ENCODE measurements around the gene IFI27. TPM values are rescaled to one million over a fixed set of nuclear protein-coding genes. Genes with fewer than 3 reads are reported as not detected.

Gene IFI27
- total and polyA plus RNA-seq, 2 of the 8 experiments (the other 6 are each of a cell fraction or from before 2014, with no cell fraction given) = 0.76 to 2.2 TPM

DNA sequence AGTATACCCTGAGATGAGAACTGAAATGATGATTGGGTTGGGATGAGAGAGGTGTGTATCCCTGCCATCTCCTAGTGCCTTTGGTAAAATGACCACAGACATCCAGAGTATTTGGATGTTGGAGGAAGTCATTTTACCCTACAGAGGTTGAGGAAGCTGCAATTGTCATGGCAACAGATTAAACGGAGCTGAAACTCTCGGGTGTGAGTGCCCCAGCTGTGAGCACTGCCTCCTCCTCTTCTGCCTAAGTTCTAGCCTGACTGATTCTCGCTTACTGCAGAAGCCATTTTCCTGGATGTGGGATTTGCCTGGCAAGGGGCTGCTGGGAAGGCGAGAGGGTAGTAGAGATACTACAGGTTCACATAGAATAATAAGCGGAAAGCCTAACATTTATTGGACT lies 53.3 kb downstream of the IFI27 start:
- H3K79me2 ChIP-seq (ENCODE audit: control insufficient read depth in 1 of 2, insufficient read depth in 2 of 2, low read length in 2 of 2) = no peaks in the 10 kb centered on the region
- no peak overlapping the region for H4K91ac ChIP-seq (replicated peaks; ENCODE audit: insufficient read length, low read length)
- no peak overlapping the region for H2AFZ ChIP-seq (ENCODE audit: low read length)
- H2BK12ac ChIP-seq (ENCODE audit: low read depth, low read length) = no peak overlapping the region
- H4K20me1 ChIP-seq (replicated peaks in 1 of 2; ENCODE audit: control insufficient read depth in 1 of 2, insufficient read depth in 2 of 2, low read length in 2 of 2) = no peaks in the 10 kb centered on the region
- no peak overlapping the region for H2BK5ac ChIP-seq (ENCODE audit: low read depth, low read length)
- H3K23me2 ChIP-seq (ENCODE audit: low read depth, low read length) = no peaks in the 10 kb centered on the region
- H3K9me3 ChIP-seq (ENCODE audit: insufficient read depth in 2 of 2, low read depth in 1 of 2, low read length in 1 of 2) = no peaks in the 10 kb centered on the region
- peak overlapping the region in 1 of 2 experiments; percentile 1; a peak in 1 of 4 replicates for H3K4me2 ChIP-seq (ENCODE audit: insufficient read depth in 1 of 2, low read depth in 2 of 2, low read length in 2 of 2)
- no peak overlapping the region for H3K4me3 ChIP-seq (ENCODE audit: extremely low read depth in 1 of 4, insufficient read depth in 2 of 4, low read depth in 3 of 4, low read length in 4 of 4)
- 75% methylated on average over 5 of the region's 5 CpGs; no CpG with 5 or more reads in 1 of the 2 experiments for WGBS, 2 experiments (ENCODE audit: extremely low coverage in 1 of 2, insufficient coverage in 1 of 2, insufficient read length in 1 of 2, insufficient replicate concordance in 2 of 2, low coverage in 1 of 2, low lambda C conversion rate in 2 of 2, missing lambda C conversion rate in 1 of 2)
- H3K14ac ChIP-seq (ENCODE audit: insufficient read length) = no peak overlapping the region
- DNase-seq (ENCODE audit: low read depth in 1 of 2, low spot score in 2 of 2) (no peak), FAIRE-seq (peak; percentile 7)
- POLR2A ChIA-PET (ENCODE audit: partially characterized antibody) = interaction anchor here (1.7 to 1.8 kb wide), 2 partner anchors 10 to 83 kb away, joined by 3 to 6 read pairs; partner anchors contain the start of genes DDX24, IFI27L1 and PPP4R4
- no peak overlapping the region for H4K8ac ChIP-seq (ENCODE audit: extremely low read depth, insufficient read depth, low read length)
- no peak overlapping the region for H3K18ac ChIP-seq (ENCODE audit: extremely low read depth, low read length)
- H4K5ac ChIP-seq (ENCODE audit: insufficient read length, low read depth, low read length) = no peak overlapping the region
- peaks cover 0 to 5% (median 3%) of the 10 kb centered on the region in 4 experiments; a peak in 3 of 7 replicates for H3K27me3 ChIP-seq (replicated peaks in 1 of 4; ENCODE audit: control insufficient read depth in 3 of 4, extremely low read depth in 1 of 4, insufficient read depth in 3 of 4, low read length in 3 of 4)
- no peak overlapping the region for H2BK120ac ChIP-seq (replicated peaks; ENCODE audit: low read depth, low read length)
- no peak overlapping the region for H3K56ac ChIP-seq (replicated peaks; ENCODE audit: insufficient read length, low read depth, low read length)
- TF ChIP-seq RFX5 (IDR thresholded peaks at IDR 0.05; ENCODE audit: borderline replicate concordance, low read depth, low read length) (no peak), POLR2A (IDR thresholded peaks at IDR 0.05; ENCODE audit: control extremely low read depth in 1 of 2, low read depth in 2 of 2, low read length in 2 of 2) (no peak), RBBP5 (IDR thresholded peaks at IDR 0.05; ENCODE audit: borderline replicate concordance, low read depth, low read length) (0 out of 2 replicates have a peak, but pooled peaks have one; percentile 8), YY1 (IDR thresholded peaks at IDR 0.05; ENCODE audit: low read depth, low read length) (0 out of 2 replicates have a peak, but pooled peaks have one; percentile 11)
- no peak overlapping the region for H3K9ac ChIP-seq (replicated peaks in 1 of 4; ENCODE audit: extremely low read depth in 1 of 4, low read depth in 3 of 4, low read length in 3 of 4)
- H3K36me3 ChIP-seq (ENCODE audit: control insufficient read depth in 2 of 4, insufficient read depth in 4 of 4, low read length in 3 of 4) = no peaks in the 10 kb centered on the region
- H2BK15ac ChIP-seq (ENCODE audit: low read length) = no peak overlapping the region
- H2AK5ac ChIP-seq (ENCODE audit: low read depth, low read length) = no peak overlapping the region
- H3K4ac ChIP-seq (replicated peaks; ENCODE audit: insufficient read length, low read depth, low read length) = no peak overlapping the region
- no peaks in the 10 kb centered on the region for H3K79me1 ChIP-seq (ENCODE audit: low read depth, low read length)
- H3K4me1 ChIP-seq (replicated peaks in 1 of 4; ENCODE audit: control insufficient read depth in 3 of 4, insufficient read depth in 4 of 4, low read length in 3 of 4) = peaks cover 2 to 18% (median 8%) of the 10 kb centered on the region in 4 experiments
- H3K27ac ChIP-seq (ENCODE audit: low read depth, low read length) = no peak overlapping the region
- no peak overlapping the region for H2BK20ac ChIP-seq (ENCODE audit: low read length)
- CTCF ChIA-PET (ENCODE audit: partially characterized antibody) = interaction anchor here (1.0 to 3.1 kb wide), 2 partner anchors 22 to 26 kb away, joined by 3 to 12 read pairs; no protein-coding TSS in a partner anchor
- no peak overlapping the region for H3K23ac ChIP-seq (ENCODE audit: insufficient read length)
